Measurements from ENCODE around the gene NMUR1. TPM values are rescaled to one million over a fixed set of nuclear protein-coding genes. Genes with fewer than 3 reads are reported as not detected.

The NMUR1 gene
- total RNA-seq, 2 donors from 2014 or later: 0.30 to 0.45 TPM

DNA sequence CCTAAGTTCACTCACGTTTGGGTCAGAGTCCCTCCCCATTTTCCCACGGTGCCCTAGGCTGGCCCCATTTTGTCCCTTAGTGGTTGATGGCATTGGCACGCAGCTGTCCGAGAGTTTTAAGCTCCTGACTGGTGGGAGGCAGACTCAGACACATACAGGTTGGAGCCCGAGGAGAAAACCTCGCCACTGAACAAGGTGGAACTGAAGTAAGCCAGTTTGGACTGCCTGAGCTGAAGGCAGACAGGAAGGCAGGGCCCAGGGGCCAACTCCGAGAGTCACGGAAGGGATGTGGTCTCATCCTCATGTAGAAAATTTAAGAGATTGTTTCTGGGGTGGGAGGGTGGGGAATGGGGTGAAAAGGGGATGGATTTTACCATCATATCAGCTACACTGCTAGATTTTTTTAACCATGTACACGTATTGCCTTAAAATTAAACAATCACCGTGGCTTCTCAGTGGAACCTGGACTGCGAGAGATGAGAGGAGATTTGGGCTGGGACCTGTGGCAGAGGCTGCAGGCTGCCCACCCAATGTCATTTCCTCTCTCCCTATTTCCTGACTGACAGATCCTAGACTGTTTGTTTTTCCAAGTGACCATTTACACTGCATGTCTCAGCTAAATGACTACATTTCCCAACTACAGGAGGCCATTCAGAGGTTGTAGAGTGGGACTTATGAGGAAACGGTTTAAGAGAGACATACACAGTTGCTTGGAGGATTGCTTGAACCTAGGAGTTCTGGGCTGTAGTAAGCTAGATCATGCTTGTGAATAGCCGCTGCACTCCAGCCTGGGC, 19.4 kb upstream of the NMUR1 start:
- H3K27ac ChIP-seq: no peak overlapping the region
- DNase-seq: no peak
- intact Hi-C loops (cut with DNase I): loop anchor here (10.0 kb wide), 1 partner anchor 65 kb away; no protein-coding TSS in a partner anchor
- no peak overlapping the region for H3K4me3 ChIP-seq
- H3K27me3 ChIP-seq: no peaks in the 10 kb centered on the region
- H3K9ac ChIP-seq (ENCODE audit: low read depth in 2 of 2, low read length in 2 of 2): no peak overlapping the region
- no peaks in the 10 kb centered on the region for H3K4me1 ChIP-seq
- TF ChIP-seq, protein P1, sequence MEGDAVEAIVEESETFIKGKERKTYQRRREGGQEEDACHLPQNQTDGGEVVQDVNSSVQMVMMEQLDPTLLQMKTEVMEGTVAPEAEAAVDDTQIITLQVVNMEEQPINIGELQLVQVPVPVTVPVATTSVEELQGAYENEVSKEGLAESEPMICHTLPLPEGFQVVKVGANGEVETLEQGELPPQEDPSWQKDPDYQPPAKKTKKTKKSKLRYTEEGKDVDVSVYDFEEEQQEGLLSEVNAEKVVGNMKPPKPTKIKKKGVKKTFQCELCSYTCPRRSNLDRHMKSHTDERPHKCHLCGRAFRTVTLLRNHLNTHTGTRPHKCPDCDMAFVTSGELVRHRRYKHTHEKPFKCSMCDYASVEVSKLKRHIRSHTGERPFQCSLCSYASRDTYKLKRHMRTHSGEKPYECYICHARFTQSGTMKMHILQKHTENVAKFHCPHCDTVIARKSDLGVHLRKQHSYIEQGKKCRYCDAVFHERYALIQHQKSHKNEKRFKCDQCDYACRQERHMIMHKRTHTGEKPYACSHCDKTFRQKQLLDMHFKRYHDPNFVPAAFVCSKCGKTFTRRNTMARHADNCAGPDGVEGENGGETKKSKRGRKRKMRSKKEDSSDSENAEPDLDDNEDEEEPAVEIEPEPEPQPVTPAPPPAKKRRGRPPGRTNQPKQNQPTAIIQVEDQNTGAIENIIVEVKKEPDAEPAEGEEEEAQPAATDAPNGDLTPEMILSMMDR (IDR thresholded peaks at IDR 0.05): no peak
- H3K9me3 ChIP-seq: no peaks in the 10 kb centered on the region
- no peaks in the 10 kb centered on the region for H3K36me3 ChIP-seq

DNA sequence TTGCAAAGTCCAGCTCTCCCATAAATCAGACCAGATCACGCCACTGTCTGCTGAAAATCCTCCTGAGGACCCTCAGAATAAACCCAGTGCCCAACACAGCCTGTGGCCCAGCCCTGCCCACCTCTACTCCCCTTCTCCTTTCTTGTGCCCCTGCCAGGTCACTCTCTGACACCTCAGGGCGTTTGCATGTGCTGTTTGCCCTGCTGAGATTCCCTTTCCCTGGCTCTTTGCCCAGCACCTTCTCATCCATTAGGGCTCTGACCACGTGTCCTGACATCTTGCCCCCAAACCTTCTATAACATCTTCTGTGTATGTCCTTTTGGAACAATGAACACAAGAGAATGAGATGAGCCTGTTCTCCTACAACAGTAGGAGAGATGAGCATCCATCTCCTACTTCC, 18.5 kb upstream of the NMUR1 start:
- Histone ChIP-seq H3K36me3 (no peaks in the 10 kb centered on the region), H3K27ac (no peak overlapping the region), H3K4me3 (no peak overlapping the region), H3K9me3 (no peaks in the 10 kb centered on the region), H3K27me3 (no peaks in the 10 kb centered on the region), H3K4me1 (no peaks in the 10 kb centered on the region), H3K9ac (ENCODE audit: low read depth in 2 of 2, low read length in 2 of 2) (no peak overlapping the region)
- TF ChIP-seq, protein P1 (IDR thresholded peaks at IDR 0.05): no peak
- DNase-seq: no peak
- intact Hi-C loops (cut with DNase I): no loop called here

DNA sequence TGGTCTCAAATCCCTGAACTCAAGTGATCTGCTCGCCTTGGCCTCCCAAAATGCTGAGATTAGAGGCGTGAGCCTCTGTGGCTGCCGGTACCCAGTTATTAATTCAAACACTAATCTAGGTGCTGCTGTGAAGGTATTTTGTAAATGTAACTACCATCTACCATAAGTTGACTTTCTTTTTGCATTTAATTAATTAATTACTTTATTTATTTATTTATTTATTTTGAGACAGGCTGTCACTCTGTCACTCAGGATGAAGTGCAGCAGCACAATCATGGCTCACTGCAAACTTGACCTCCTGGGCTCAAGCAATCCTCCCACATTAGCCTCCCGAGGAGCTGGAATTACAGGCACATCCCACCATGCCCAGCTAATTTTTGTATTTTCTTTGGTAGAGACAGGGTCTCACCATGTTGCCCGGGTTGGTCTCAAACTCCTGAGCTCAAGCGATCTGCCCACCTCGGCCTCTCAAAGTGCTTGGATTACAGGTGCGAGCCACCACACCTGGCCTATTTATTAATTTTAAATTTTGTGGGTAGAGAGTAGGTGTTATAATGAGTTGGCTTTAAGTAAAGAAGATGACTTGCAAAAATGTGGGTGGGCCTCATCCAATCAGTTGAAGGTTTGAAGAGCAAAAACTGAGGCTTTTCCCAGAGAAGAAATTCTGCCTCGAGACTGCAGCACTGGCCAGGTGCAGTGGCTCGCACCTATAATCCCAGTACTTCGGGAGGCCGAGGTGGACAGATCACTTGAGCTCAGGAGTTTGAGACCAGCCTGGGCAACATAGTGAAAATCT, 17.3 kb upstream of the NMUR1 start:
- intact Hi-C loops (cut with DNase I): no loop called here
- no peak overlapping the region for H3K4me3 ChIP-seq
- H3K9me3 ChIP-seq: no peaks in the 10 kb centered on the region
- no peaks in the 10 kb centered on the region for H3K4me1 ChIP-seq
- TF ChIP-seq, protein P1 (IDR thresholded peaks at IDR 0.05): no peak
- H3K36me3 ChIP-seq: no peaks in the 10 kb centered on the region
- H3K9ac ChIP-seq (ENCODE audit: low read depth in 2 of 2, low read length in 2 of 2): no peak overlapping the region
- H3K27me3 ChIP-seq: no peaks in the 10 kb centered on the region
- no peak overlapping the region for H3K27ac ChIP-seq
- DNase-seq: no peak

DNA sequence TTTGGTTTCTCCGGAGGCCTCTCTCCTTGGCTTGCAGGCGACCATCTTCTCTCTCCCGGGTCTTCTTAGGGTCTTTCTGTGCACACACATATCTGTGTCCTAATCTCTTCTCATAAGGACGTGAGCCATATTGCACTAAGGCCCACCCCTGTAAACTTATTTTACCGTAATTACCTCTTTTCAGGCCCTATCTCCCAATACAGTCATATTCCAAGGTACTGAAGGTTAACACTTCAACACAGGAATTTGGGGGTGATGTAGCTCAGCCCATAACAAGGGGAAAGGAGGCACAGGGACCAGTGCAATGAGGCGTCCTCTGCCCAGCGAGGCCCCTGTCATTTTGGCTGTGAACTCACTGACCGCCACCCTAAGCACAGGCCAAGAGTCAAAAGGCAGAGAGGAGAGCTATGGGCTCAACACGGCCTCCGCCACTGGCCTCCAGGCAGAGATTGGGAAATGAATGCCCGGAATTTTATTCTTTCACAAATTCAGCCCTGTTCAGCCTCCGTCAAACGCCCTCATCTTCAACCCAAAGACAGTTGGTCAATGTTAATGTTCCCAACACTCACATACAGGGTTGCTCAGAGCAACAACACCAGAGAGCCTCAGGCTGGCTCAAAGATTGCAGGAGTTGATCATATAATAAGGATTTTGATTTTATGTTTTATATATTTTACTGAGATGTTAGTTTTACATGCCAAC, 15.9 kb upstream of the NMUR1 start:
- H3K9ac ChIP-seq (ENCODE audit: low read depth in 2 of 2, low read length in 2 of 2): no peak overlapping the region
- TF ChIP-seq, protein P1 (IDR thresholded peaks at IDR 0.05): no peak
- no peaks in the 10 kb centered on the region for H3K27me3 ChIP-seq
- H3K9me3 ChIP-seq: no peaks in the 10 kb centered on the region
- no peaks in the 10 kb centered on the region for H3K36me3 ChIP-seq
- no peak overlapping the region for H3K4me3 ChIP-seq
- no peak overlapping the region for H3K27ac ChIP-seq
- no peaks in the 10 kb centered on the region for H3K4me1 ChIP-seq
- intact Hi-C loops (cut with DNase I): no loop called here
- no peak for DNase-seq

DNA sequence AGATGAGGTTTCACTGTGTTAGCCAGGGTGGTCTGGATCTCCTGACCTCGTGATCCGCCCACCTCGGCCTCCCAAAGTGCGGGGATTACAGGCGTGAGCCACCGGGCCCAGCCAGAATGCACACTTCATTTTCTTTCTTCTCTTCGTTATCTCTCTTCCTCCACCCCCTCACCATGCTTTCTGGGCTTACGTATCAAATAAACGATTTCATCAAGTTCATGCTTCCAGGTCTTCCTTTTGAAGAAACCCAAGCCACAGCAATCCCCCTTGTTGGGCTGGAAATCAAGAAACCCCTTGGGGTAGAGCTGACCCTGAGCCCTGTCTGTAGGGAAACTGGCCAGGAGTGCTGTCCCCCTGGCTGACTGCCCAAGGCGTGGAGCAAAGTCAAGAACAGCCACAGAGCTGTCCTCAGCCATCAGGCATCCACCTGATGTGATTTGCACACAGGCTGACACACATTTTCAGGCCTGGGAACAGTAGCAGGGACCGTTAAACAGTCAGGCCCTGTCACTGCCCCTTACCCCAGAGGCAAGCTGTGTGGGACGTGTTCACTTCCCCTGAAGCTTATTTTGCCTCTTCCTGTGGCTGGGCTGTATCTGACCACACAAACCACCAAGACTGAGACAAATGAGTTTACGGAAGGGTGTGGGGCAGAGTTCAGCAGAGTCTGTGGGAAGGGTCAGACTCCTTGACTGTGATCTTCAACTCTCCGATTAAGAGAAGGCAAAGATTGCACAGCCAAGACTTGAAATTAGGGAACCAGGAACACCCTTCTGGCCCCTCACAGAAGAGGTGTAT, 15.1 kb upstream of the NMUR1 start:
- H3K27me3 ChIP-seq: no peaks in the 10 kb centered on the region
- H3K9ac ChIP-seq (ENCODE audit: low read depth in 2 of 2, low read length in 2 of 2): peak overlapping the region; percentile 55 to 60
- H3K9me3 ChIP-seq: no peaks in the 10 kb centered on the region
- TF ChIP-seq, protein P1 (IDR thresholded peaks at IDR 0.05): no peak
- DNase-seq: peak; percentile 50
- intact Hi-C loops (cut with DNase I): no loop called here
- H3K36me3 ChIP-seq: no peaks in the 10 kb centered on the region
- no peaks in the 10 kb centered on the region for H3K4me1 ChIP-seq
- no peak overlapping the region for H3K4me3 ChIP-seq
- H3K27ac ChIP-seq: peak overlapping the region; percentile 54
